ENCODE data around the gene CDH15.
"Not testable (repeated sequence)": the region's sequence is repeated elsewhere in the genome, so short reads cannot be mapped to it uniquely, and the experiment has no call there.

Gene CDH15

DNA sequence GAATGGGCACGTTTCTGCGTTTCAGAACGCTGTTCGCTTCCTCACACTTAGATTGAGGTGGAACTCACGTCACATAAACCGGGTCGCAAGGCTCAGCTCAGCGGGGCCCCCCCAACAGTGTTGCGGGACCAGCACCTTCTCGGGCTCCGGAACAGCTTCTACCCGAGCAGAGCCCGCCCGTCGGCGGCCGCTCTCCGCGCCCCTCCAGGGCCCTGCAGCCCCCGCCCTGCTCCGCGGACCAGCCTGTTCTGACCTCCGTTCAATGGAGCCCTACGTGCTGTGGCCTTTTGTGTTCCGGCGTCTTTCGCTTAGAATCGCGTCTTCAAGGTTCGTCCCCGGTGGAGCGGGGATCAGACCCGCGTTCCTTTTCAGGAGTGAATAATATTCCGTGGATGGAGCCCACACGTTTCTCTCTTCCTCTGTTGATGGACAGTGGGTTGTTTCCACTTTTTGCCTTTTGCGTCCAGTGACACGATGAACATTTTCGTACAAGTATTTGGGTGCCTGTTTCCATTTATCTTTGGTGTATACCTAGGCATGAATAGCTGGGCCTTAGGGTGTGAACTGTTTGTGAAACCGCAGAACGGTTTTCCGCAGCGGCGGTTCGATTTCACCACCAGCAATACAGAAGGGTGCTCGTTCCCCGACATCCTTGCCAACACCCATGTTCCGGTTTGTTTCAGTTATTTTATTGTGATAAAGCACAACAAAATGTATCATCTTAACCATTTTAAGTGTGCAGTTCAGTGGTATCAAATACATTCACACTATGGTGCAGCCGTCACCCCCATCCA is 31.1 kb downstream of the CDH15 start:
- FAIRE-seq: no peak

DNA sequence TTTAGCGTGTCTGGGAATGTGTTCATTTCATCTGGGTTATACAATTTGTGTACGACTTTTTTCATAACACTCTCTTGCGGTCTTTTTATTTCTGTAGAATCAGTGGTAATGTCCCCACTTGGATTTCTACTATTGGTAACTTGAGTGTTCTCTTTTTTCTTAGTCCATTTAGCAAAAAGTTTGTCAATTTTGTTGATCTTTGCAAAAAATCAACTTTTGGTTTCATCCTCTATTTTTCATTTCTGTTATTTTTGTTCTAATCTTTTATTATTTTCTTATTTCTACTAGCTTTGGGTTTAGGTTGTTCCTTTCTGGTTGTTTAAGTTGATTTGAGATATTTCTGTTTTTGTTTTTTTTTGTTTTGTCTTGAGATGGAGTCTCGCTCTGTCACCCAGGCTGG is 36.4 kb downstream of the CDH15 start:
- FAIRE-seq: no peak

DNA sequence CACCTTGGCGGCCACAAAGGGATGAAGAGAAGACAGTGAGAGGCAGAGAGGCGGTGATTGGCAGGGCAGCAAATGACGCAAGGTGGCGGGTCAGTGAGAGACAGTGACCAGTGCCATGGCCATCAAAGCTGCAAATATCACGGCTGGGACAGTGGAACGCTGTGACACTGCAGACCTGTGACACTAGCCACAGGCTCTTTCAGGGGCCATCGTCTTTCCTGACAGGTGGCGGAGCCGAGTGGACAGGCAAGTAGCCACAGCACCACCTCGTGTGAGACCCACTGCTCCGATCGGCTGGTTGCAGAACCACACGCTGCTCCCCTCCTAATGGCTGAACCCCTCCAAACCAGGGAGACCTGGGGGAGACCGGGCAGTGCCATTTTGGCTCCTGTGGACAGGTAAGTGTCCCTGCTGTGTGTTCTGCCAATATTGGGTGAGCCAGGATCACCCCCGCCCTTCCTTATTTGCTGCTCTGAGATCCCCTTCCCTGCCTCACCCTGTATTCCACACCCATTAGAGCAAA is 38.0 kb downstream of the CDH15 start:
- no peak for FAIRE-seq

DNA sequence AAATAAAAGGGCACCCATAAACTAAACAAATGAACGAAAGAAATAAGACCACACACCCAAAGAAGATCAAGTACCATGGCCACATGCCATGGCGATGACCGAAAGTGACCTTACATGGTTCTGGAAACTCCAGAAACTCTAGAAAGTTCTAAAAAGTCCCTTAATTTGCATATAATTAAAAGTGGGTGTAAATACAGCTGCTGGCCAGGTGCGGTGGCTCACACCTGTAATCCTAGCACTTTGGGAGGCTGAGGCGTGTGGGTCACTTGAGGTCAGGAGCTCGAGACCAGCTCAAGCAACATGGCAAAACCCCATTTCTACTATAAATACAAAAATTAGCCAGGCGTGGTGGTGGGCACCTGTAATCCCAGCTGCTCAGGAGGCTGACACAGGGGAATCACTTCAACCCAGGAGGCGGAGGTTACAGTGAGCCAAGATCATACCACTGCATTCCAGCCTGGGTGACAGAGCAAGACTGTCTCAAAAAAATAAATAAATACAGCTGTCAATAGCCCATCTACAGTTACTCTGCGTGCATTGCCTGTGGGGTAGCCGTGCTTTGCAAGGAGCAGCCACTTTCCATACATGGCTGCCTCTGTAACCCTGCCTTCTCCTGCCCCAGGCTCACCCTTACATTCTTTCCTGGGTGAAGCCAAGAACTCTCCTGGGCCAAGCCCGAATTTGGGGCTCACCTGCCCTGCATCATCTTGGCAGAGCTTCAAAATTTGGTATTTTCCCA is 38.8 kb downstream of the CDH15 start:
- no peak for FAIRE-seq

DNA sequence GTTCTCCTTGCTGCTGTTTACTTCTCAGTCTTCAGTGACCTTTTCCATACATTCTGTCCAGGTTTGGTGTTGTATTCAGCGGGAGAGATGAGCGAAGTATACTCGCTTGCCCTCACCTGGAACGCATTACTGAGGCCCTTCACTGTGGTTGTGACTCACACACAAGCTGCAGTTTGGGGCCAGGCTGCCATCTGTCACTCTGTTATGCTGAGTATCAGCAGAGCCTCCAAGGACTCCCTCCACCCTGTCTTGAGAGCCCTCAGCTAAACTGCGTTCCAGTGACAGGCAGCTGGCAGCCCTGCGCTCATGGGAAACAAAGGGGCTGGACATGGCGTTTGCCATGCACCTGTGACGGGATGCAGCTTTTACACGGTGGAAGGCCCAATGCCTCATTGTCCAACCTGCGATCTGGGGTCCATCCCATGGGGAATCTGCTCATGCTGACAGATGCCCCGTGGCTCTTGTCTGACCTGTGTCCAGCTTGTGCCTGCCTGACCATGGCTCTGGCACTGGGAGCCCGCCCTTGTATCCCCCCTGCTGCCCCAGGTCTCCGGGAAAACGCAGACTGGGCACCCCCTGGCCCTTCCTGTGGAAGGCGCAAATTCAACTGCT is 39.5 kb downstream of the CDH15 start:
- FAIRE-seq: no peak

DNA sequence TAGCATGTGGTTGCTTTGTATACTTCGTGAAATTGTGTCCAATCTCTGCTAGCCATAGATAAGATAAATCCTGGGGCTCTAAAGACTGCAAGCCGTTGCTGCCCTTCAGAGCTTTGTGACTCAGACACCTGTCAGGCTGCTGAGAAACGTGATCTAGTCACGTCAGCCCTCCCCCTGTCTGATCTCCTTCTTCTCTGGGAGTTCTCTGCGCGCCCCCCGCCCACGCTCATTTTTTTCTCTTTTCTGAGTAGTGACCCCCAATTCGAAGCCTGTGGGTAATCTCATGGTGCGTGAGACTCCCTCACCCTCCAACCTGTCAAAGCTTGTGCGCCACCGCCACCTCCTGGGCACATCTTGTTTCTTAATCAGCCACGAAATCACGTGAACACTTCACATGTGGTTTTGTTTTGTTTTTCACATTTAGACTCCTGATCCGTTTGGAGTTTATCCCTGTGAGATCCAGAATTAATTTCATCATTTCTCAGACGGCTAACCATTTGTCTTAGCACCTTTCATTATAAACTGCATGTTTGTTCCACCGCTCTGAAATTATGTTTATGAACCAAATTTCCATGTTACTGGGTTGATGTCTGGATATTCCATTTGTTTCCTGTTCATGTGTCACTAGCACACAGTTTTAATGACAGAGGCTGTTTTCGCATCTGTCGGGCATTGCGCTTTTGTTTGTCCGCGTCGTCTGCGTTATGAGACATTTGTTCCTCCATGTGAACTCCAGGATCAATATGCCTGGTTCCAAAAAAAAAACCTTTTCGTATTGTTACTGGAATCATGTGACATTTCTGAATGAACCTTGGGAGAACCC is 45.0 kb downstream of the CDH15 start:
- FAIRE-seq: peak; percentile 70

DNA sequence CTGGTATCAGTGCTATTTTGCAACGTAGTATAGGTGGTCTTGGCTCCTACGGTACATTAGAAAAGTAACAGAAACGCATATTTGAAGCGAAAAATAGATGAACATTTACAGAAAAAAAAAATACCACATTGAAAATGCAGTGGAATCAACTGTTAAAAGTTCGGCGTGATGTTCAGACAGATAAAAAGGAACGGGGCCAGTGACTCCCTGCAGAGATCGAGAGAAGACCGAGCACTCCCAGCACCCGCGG is 45.5 kb downstream of the CDH15 start:
- no peak for FAIRE-seq

DNA sequence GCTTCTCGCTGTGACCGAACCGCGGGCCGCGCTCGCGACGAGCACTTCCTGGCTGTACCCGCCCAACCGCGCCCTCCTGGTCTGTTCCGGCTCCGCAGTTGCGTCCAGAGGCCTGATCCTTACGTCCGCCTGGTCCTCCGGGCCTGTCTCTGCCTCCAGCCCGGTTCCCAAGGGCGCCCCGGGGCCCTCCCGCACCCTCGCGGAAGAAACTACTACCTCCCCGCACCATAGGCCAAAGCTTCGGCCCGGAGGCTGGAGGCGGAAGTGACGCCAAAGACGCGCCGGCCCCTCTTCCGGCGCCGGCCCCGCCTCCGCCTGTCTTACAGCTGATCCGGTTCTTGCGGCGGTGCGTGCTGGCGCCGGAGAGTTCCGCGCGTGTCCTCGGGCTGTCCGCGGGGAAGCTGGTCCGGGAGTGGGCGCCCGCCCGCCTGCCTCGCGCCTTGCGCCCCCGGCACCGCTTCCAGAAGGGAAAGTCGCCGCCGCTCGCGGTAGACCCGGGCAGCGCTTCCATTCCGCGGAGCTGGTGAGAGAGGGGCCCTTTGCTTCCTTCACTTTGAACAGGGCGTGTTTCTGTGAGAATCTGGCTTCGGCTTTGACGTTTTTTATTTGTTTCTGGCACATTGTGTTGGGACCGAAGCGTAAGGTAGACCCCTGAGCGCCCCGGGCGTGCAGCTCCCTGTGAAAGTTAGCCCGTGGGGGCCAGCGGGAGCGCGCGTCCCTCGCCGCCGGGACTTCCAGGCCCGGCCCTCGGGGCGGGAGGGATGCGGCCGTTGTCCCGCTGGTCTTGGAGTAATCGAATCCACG is 46.0 kb downstream of the CDH15 start, which contains the start of gene ZNF778:
Gene ZNF778, plus strand, starts transcription at position 316 of the 804 bp plus-strand sequence. CDS start 3,425 bp downstream, outside the sequence.
- no peak for FAIRE-seq

DNA sequence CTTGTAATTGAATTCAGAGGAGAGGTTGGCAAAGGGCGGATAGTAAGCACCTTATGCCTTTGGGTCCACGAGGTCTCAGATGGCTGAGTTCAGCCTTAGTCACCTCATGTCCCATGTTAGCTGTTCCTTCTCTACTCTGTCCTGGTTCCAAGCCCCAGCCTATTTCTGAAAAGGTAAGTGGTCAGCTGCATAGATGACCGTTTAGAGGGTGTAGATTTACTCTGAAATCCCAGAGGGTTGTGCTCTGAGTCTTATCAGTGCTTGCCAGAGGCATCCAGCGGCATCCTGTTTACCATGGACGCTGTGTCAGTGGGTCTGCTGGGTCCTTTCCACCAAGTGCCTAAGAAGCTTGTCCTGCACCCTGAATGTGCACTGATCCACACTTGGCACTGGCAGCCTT is 47.8 kb downstream of the CDH15 start:
- FAIRE-seq: no peak

DNA sequence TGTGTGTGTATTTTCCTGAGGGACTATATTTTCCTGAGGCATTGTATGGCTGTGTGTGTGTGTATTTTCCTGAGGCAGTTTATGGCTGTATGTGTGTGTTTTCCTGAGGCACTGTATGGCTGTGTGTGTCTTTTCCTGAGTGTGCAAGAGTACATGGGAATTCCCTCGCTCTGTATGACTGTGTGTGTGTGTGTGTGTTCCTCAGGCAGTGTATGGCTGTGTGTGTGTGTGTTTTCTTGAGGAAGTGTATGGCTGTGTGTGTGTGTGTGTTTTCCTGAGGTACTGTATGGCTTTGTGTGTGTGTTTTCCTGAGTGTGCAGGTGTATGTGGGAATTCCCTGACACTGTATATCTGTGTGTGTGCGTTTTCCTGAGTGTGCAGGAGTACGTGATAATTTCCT is 50.1 kb downstream of the CDH15 start:
- no peak for FAIRE-seq

DNA sequence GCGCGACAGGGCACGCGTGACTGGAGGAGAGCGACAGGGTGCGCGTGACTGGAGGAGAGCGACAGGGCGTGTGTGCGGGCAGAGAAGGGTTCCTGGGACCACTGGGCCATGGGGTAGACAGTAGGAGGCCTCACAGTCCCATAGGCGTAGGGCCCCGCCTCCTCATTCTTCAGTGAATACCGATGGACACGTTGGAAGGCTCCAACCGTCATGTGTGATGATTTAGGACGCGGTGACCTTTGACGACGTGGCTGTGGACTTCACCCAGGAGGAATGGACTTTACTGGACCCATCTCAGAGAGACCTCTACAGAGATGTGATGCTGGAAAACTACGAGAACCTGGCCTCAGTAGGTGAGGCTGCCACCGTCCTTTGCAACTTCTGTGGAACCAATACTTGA is 51.4 kb downstream of the CDH15 start:
- no peak for FAIRE-seq

DNA sequence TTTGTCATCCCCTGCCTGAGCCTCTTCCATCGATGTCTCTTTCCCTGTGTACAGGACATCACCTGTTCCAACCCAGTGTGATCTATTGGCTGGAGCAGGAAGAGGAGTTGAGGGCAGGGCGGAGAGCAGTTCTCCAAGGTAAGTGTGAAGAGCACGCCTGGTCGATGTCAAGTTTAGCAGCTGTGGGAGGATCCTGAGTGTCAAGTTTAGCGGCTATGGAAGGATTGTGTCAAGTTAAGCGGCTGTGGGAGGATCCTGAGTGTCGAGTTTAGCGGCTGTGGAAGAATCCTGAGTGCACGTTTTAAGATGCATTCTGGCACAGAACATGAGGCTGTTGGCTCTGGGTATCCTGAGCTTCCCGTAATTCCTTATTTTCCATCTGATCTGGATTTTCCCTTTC is 53.1 kb downstream of the CDH15 start:
- no peak for FAIRE-seq

DNA sequence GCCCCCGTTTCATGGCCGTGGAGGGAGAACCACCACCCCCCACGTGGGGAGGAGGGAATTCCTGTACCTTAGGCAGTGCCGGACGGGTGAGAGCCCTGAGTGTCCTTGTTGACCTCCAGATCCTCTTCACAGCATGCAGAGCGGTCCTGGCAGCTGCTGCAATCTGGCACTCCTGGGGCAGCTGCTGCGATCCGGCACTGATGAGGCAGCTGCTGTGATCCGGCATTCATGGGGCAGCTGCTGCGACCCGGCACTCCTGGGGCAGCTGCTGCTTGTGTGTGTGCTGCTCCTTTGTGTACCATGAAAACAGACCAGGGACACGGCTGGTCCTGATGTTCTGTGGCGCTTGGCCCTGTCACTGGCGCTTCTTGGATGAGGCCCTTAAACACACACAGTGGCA is 58.7 kb downstream of the CDH15 start:
- FAIRE-seq: no peak

DNA sequence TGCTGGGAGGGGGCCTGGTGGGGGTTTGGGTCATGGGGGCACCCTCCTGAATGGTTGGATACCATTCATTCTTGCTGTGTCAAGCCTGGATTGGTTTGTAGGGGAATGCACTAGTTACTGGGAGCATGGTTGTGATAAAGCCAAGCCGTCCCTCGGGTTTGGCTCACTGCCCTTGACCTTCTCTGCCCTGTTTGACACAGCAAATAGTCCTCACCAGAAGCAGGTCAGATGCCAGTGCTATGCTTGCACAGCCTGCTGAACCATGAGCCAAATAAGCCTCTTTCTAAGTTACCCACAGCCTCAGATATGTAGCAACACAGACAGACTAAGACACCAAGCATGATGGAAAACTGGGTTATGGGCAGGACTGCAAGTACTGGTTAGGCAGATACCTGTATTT is 60.6 kb downstream of the CDH15 start:
- no peak for FAIRE-seq

DNA sequence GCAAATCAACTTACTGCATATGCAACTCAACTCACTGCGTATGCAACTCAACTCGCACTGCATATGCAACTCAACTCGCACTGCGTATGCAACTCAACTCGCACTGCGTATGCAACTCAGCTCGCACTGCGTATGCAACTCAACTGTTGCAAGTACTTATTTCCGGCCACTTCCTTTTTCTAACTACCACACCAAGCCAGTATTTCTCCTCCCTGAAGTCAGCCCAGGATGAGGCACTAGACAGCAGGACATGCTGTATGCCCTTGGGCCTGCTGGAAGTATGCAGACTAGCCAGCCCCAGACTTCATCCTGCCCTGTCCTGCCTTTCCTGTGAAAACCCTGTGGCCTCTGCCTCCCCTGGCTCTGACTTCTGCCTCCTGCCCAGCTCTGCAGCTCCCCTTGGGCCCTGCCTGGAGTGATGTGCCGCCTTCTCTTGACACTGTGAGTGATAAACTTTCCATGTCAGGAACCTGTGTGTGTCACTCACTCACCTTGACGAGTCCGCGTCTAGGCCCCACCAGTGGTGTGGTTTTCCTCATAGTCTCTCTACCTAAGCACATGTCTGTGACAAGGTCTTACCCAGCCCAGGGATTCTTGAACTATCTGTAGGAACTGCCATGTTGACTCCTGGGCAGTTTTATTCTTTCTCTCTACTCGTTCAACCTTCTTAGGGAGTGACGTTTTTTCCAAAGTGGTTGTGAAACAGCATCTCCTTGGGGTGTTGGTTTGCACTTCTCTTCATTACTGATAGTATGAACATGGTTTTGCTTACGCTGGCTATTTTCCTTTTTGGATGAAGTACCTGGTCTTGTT is 62.3 kb downstream of the CDH15 start:
- no peak for FAIRE-seq

DNA sequence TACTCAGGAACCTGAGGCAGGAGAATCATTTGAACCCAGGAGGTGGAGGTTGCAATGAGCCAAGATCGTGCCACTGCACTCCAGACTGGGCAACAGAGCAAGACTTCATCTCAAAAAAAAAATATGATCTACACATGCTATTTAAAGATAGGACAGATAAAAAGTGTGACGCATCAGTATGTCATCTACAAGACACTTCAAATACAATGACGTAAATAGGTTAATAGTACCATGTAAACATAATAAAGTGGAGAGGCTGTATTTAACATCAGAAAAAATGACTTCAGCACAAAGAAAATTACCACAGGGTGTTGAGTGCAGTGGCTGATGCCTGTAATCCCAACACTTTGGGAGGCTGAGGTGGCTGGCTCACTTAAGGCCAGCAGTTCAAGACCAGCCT is 66.2 kb downstream of the CDH15 start:
- FAIRE-seq: no peak

DNA sequence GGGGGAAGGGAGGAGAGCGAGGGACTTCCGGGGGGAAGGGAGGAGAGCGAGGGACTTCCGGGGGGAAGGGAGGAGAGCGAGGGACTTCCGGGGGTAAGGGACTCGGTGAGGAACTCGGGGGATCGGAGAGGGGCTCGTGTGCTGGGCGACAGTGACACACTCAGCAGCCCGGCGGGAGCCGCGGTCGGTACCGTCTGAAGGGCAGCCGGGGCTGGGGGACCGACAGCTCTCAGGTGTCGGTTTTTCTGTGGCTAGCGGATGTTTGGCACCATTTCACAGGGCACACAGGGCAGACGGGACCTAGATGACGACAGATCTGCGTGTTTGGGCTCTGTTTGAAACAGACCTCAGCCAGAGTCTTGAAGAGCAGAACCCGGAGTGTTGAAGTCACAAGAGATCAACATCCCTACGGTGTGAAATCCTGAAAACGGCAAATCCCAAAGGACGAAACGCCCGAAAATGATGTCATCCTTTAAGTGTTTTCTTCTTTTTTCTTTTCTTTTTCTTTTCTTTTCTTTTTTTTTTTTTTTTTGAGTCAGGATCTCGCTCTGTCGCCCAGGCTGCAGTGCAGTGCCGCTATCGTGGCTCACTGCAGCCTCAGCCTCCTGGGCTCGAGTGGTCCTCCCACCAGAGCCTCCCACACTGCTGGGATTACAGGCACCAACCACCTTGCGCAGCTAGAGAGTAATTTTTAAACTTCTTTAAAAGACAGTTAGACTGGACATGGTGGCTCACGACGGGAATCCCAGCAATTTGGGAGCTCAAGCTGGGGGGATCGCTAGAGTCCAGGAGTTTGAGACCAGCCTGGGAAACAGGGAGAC is 69.8 kb downstream of the CDH15 start:
- no peak for FAIRE-seq

DNA sequence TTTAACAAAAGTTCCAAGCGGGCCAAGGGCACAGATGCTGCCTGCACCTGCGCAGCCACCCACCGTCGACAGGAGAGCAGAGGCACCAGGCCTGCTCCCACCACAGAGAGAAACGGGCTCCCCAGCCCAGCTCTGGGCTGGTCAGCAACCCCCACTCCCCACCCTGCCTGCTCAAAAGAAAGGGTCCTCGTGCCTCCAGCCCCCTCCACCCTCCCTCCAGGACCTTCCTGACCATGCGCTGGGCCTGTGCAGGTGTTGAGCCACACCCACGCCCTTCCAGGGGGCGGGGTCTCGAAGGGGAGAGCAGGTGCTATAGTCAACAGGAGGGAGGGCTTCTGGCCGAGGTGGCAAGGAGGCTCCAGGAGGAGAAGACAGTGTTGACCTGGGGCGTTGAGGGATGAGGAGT is 71.2 kb downstream of the CDH15 start:
- FAIRE-seq: no peak

DNA sequence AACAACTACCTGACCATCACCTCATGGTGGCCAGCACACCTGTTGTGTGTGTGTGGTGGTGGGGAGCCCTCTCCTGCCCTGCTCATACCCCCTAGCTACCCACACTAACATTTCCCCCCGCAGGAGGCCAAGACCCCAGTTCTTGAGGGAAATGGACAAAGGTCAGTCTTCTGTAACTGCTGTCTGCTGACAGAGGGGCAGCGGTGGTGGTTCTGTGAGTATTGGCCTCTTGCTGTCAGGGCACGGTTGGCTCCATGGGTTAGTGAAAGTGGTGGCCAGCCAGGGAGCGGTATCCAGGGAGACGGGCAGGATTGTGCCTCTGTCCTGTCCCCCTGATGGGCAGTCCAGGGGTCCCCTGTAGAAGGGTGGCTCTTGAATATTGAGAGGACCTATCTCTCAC is 72.1 kb downstream of the CDH15 start:
- no peak for FAIRE-seq

DNA sequence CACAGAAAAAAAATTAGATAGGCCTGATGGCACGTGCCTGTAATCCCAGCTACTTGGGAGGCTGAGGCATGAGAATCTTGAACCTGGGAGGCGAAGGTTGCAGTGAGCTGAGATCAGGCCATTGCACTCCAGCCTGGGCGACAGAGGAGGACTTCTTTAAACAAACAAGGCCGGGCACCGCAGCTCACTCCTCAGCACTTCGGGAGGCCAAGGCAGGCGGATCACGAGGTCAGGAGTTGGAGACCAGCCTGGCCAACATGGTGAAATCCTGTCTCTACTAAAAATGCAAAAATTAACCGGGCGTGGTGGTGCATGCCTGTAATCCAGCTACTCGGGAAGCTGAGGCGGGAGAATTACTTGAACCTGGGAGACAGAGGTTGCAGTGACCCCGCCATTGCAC is 72.7 kb downstream of the CDH15 start:
- FAIRE-seq: not testable (repeated sequence)

Measured in G401.6 (cell line).